ENCODE results near the gene COPS3. TPM values are rescaled to one million over a fixed set of nuclear protein-coding genes. Genes with fewer than 3 reads are reported as not detected.

The COPS3 gene
- total RNA-seq: 10 to 100 TPM; 49.3 to 72.6 (median 59.1) TPM

- Histone ChIP-seq H3K4me3 (peak within 1 kb of the TSS; percentile 66 to 99 (median 82)), H3K27me3 (no peaks in the 10 kb centered on the region), H3K27ac (replicated peaks in 1 of 4) (peak within 1 kb of the TSS; percentile 91 to 100 (median 98)), H3K36me3 (peaks cover 0 to 3% (median 1%) of the 10 kb centered on the region in 4 donors), H3K9me3 (no peaks in the 10 kb centered on the region), H3K4me1 (peaks cover 19 to 46% (median 44%) of the 10 kb centered on the region in 4 donors)
- WGBS: under 1% methylated on average over 38 of the region's 80 CpGs
- TF ChIP-seq POLR2AphosphoS5 (IDR thresholded peaks at IDR 0.05) (peak; percentile 87 to 93), EP300 (IDR thresholded peaks at IDR 0.05) (no peak), POLR2A (IDR thresholded peaks at IDR 0.05; ENCODE audit: low read depth) (peak; percentile 61)
- peak; percentile 99 for DNase-seq (ENCODE audit: extremely low spot score)
- intact Hi-C loops (cut with DNase I): loop anchor here (2.0 kb wide), 1 partner anchor 22 kb away; the partner anchor contains the start of gene NT5M
Observed at GRCh38 chr17:17280613-17281549, at the start of gene COPS3. Gene COPS3, minus strand, starts transcription at chr17:17281246. Its CDS starts 60 bp downstream, at chr17:17281186.

GRCh38 chr17:17328251-17328650 is 47.2 kb upstream of the COPS3 start:
- no peaks in the 10 kb centered on the region for H3K4me1 ChIP-seq
- H3K4me3 ChIP-seq: no peak overlapping the region
- no peaks in the 10 kb centered on the region for H3K9me3 ChIP-seq
- no peak overlapping the region for H3K27ac ChIP-seq (replicated peaks in 1 of 4)
- no peaks in the 10 kb centered on the region for H3K27me3 ChIP-seq
- WGBS: 86% methylated on average over 8 of the region's 8 CpGs
- intact Hi-C loops (cut with DNase I): no loop called here
- TF ChIP-seq POLR2AphosphoS5 (IDR thresholded peaks at IDR 0.05) (no peak), POLR2A (IDR thresholded peaks at IDR 0.05; ENCODE audit: low read depth) (no peak), EP300 (IDR thresholded peaks at IDR 0.05) (no peak)
- TF ChIP-seq, protein P1, sequence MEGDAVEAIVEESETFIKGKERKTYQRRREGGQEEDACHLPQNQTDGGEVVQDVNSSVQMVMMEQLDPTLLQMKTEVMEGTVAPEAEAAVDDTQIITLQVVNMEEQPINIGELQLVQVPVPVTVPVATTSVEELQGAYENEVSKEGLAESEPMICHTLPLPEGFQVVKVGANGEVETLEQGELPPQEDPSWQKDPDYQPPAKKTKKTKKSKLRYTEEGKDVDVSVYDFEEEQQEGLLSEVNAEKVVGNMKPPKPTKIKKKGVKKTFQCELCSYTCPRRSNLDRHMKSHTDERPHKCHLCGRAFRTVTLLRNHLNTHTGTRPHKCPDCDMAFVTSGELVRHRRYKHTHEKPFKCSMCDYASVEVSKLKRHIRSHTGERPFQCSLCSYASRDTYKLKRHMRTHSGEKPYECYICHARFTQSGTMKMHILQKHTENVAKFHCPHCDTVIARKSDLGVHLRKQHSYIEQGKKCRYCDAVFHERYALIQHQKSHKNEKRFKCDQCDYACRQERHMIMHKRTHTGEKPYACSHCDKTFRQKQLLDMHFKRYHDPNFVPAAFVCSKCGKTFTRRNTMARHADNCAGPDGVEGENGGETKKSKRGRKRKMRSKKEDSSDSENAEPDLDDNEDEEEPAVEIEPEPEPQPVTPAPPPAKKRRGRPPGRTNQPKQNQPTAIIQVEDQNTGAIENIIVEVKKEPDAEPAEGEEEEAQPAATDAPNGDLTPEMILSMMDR (IDR thresholded peaks at IDR 0.05): no peak
- DNase-seq (ENCODE audit: extremely low spot score): no peak
- H3K36me3 ChIP-seq: peaks cover 0 to 43% (median 12%) of the 10 kb centered on the region in 4 donors

DNA sequence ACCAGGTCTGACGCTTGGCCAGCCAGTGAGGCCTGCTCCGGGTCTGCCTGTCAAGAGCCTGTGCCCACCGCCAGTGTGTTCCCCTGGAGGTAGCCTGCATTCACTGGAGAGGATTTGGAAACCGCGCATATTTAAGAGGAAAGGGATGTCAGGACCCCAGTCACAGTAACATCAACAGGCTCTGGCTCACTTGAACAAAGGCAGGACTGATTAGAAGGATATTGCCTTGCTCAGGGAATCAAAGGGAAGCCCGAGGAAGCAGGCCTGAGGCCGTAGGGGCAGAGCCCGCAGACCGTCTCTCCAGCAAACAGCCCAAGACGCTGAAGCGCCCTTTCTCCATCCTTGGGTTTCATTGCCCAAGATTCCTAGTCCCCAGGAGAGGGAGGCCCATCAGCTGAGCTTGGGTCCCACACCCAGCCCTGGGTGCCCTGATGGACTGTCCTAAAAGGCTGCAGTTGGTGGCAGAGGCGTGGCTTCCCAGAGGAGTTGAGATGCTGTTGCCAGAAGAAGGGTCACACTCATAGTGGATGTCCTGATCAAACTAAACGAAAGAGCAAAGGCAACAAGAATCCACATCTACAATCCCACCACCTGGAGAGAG is 45.3 kb upstream of the COPS3 start:
- H3K27ac ChIP-seq (replicated peaks in 1 of 4): no peak overlapping the region
- H3K4me1 ChIP-seq: no peaks in the 10 kb centered on the region
- TF ChIP-seq POLR2A (IDR thresholded peaks at IDR 0.05; ENCODE audit: low read depth) (no peak), EP300 (IDR thresholded peaks at IDR 0.05) (no peak), POLR2AphosphoS5 (IDR thresholded peaks at IDR 0.05) (no peak)
- TF ChIP-seq, protein P1 (IDR thresholded peaks at IDR 0.05): no peak
- intact Hi-C loops (cut with DNase I): no loop called here
- no peaks in the 10 kb centered on the region for H3K27me3 ChIP-seq
- DNase-seq (ENCODE audit: extremely low spot score): no peak
- H3K36me3 ChIP-seq: peaks cover 0 to 52% (median 12%) of the 10 kb centered on the region in 4 donors
- WGBS: 95% methylated on average over 12 of the region's 13 CpGs
- no peak overlapping the region for H3K4me3 ChIP-seq
- H3K9me3 ChIP-seq: no peaks in the 10 kb centered on the region

DNA sequence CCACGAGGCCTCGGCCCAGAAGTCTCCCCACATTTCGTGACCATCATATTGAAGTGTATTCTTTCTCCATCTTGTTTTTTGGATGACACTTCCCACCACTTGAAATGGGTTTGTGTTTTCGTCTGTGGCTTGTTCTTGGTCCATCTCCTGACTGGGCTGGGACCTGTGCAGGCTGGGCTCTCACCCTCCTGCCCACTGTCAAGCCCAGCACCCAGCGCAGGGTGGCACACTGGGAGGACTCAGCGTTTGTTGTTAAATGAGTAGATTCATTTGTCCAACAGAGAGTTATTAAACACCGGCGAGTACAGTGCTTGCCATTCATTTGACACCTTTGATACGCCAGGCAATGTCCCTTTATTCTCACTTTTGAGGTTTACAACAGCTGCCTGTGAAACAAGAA is 44.8 kb upstream of the COPS3 start:
- Histone ChIP-seq H3K9me3 (no peaks in the 10 kb centered on the region), H3K27ac (replicated peaks in 1 of 4) (no peak overlapping the region), H3K36me3 (peaks cover 0 to 52% (median 12%) of the 10 kb centered on the region in 4 donors), H3K4me1 (no peaks in the 10 kb centered on the region), H3K27me3 (no peaks in the 10 kb centered on the region), H3K4me3 (no peak overlapping the region)
- DNase-seq (ENCODE audit: extremely low spot score): no peak
- intact Hi-C loops (cut with DNase I): no loop called here
- WGBS: 89% methylated on average over 9 of the region's 9 CpGs
- TF ChIP-seq, protein P1 (IDR thresholded peaks at IDR 0.05): no peak
- TF ChIP-seq POLR2A (IDR thresholded peaks at IDR 0.05; ENCODE audit: low read depth) (no peak), EP300 (IDR thresholded peaks at IDR 0.05) (no peak), POLR2AphosphoS5 (IDR thresholded peaks at IDR 0.05) (no peak)

DNA sequence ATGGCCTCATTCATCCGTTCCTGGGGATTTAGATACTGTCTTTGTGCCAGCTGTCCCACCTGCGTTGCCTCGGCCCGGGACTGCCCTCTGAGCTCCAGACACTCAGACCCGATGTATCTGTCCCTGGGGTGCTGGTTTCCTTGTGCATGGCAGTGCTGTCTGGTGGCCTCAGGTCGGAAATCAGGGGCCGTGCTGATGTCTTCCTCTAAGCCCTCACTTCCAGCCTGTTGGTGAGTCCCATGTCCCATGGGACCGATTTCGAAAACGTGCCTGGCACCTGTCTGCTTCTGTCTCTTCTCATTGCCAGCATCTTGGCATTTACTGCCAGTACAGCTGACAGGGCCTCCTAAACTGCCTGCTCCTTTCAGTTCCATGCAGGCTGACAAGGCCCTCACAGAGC is 44.2 kb upstream of the COPS3 start:
- no peaks in the 10 kb centered on the region for H3K27me3 ChIP-seq
- DNase-seq (ENCODE audit: extremely low spot score): no peak
- 92% methylated on average over 10 of the region's 10 CpGs for WGBS
- H3K36me3 ChIP-seq: peaks cover 0 to 52% (median 12%) of the 10 kb centered on the region in 4 donors
- no peak overlapping the region for H3K27ac ChIP-seq (replicated peaks in 1 of 4)
- intact Hi-C loops (cut with DNase I): no loop called here
- H3K9me3 ChIP-seq: no peaks in the 10 kb centered on the region
- no peak overlapping the region for H3K4me3 ChIP-seq
- H3K4me1 ChIP-seq: no peaks in the 10 kb centered on the region
- no peak for TF ChIP-seq POLR2AphosphoS5 (IDR thresholded peaks at IDR 0.05)
- no peak for TF ChIP-seq POLR2A (IDR thresholded peaks at IDR 0.05; ENCODE audit: low read depth)
- no peak for TF ChIP-seq EP300 (IDR thresholded peaks at IDR 0.05)
- TF ChIP-seq, protein P1 (IDR thresholded peaks at IDR 0.05): no peak

Measured in esophagus muscularis mucosa (tissue), 4 donors.